Neuronal stem cell (in vitro differentiated cells): Measurements from ENCODE around the gene PBX4.
A peak's percentile ranks its signal among the peaks of the same experiment; 100 is the strongest.

Experiments used
- DNase-seq: peaks from one replicate; pipeline ENCODE4 v3.0.0-alpha.2; 2013; ENCODE audit warnings: low spot score
- H2AFZ ChIP-seq: one replicate; pipeline ENCODE4 v1.6.1; 2013; ENCODE audit warnings: mild to moderate bottlenecking, low read length, inconsistent platforms
- H2AK5ac ChIP-seq: 2 replicates; pipeline ENCODE4 v1.6.1; 2013; ENCODE audit warnings: low read depth, mild to moderate bottlenecking, inconsistent platforms, low read length, moderate library complexity, mixed read lengths
- H2BK120ac ChIP-seq: 2 replicates; pipeline ENCODE4 v1.6.1; 2013; ENCODE audit warnings: low read depth, mild to moderate bottlenecking, inconsistent platforms, low read length, moderate library complexity, mixed read lengths
- H2BK12ac ChIP-seq: one replicate; pipeline ENCODE4 v1.6.1; 2013; ENCODE audit warnings: low read length, inconsistent platforms
- H2BK15ac ChIP-seq: 2 replicates; pipeline ENCODE4 v1.6.1; 2013; ENCODE audit warnings: mild to moderate bottlenecking, low read length, inconsistent platforms, mixed read lengths
- H2BK5ac ChIP-seq: one replicate; pipeline ENCODE4 v1.6.1; 2013; ENCODE audit warnings: inconsistent platforms, mild to moderate bottlenecking, low read length, moderate library complexity
- H3K14ac ChIP-seq: one replicate; pipeline ENCODE4 v1.6.1; 2013; ENCODE audit warnings: low read length, inconsistent platforms
- H3K18ac ChIP-seq: 2 replicates; pipeline ENCODE4 v1.6.1; 2013; ENCODE audit warnings: low read length, inconsistent platforms
- H3K23ac ChIP-seq: 2 replicates; pipeline ENCODE4 v1.6.1; 2013; ENCODE audit warnings: low read depth, mild to moderate bottlenecking, mixed read lengths, low read length, inconsistent platforms; ENCODE audit not compliant: poor library complexity
- H3K27ac ChIP-seq: replicated peaks from 3 replicates; pipeline ENCODE4 v1.5.1; 2013; ENCODE audit warnings: low read length, inconsistent platforms
- H3K27me3 ChIP-seq, 3 experiments: 2 replicates each; pipeline ENCODE4 v1.6.1; 2013; ENCODE audit warnings: low read length in 3 of 3, mild to moderate bottlenecking in 2 of 3, inconsistent platforms in 1 of 3, low read depth in 1 of 3, mixed read lengths in 1 of 3, moderate library complexity in 1 of 3; ENCODE audit not compliant: control insufficient read depth in 3 of 3, insufficient read depth in 3 of 3
- H3K36me3 ChIP-seq, 2 donors: replicated peaks in 1 of 2; 2 replicates each; pipeline ENCODE4 v1.6.1; 2013; ENCODE audit warnings: low read length in 2 of 2; ENCODE audit not compliant: control insufficient read depth in 2 of 2, insufficient read depth in 2 of 2
- H3K4ac ChIP-seq: 2 replicates; pipeline ENCODE4 v1.6.1; 2013; ENCODE audit warnings: inconsistent platforms, mild to moderate bottlenecking, low read length, moderate library complexity
- H3K4me1 ChIP-seq, 2 donors: 1 replicate in 1 of 2; 2 replicates in 1 of 2; pipeline ENCODE4 v1.6.1; 2013; ENCODE audit warnings: low read length in 2 of 2, low read depth in 1 of 2; ENCODE audit not compliant: control insufficient read depth in 2 of 2, insufficient read depth in 1 of 2
- H3K4me2 ChIP-seq: one replicate; pipeline ENCODE4 v1.6.1; 2013; ENCODE audit warnings: mild to moderate bottlenecking, low read length, inconsistent platforms; ENCODE audit not compliant: insufficient read depth, poor library complexity, severe bottlenecking
- H3K4me3 ChIP-seq, 2 donors: 2 replicates each; pipeline ENCODE4 v1.5.1; 2013; ENCODE audit warnings: low read length in 2 of 2, mild to moderate bottlenecking in 2 of 2, inconsistent platforms in 1 of 2, moderate library complexity in 1 of 2
- H3K79me1 ChIP-seq: one replicate; pipeline ENCODE4 v1.6.1; 2013; ENCODE audit warnings: low read depth, mild to moderate bottlenecking, inconsistent platforms, low read length, moderate library complexity
- H3K9ac ChIP-seq: one replicate; pipeline ENCODE4 v1.6.1; 2013; ENCODE audit warnings: mild to moderate bottlenecking, low read depth, low read length, inconsistent platforms; ENCODE audit not compliant: poor library complexity
- H3K9me3 ChIP-seq, 2 donors: replicated peaks in 1 of 2; 2 replicates each; pipeline versions ENCODE3 to v1.6.1; 2013; ENCODE audit warnings: low read length in 2 of 2, mild to moderate bottlenecking in 2 of 2, inconsistent platforms in 1 of 2, low read depth in 1 of 2, mixed read lengths in 1 of 2, moderate library complexity in 1 of 2; ENCODE audit not compliant: control insufficient read depth in 2 of 2, insufficient read depth in 1 of 2
- H4K8ac ChIP-seq: one replicate; pipeline ENCODE4 v1.6.1; 2013; ENCODE audit warnings: low read depth, mild to moderate bottlenecking, inconsistent platforms, low read length, moderate library complexity
- H4K91ac ChIP-seq: one replicate; pipeline ENCODE4 v1.6.1; 2013; ENCODE audit warnings: low read length, low read depth, mild to moderate bottlenecking, inconsistent platforms; ENCODE audit not compliant: poor library complexity
- WGBS, 2 donors: extraction: QIAGEN DNeasy Blood & Tissue Kit; methylation state at CpG; one replicate each; pipeline ENCODE4 v1.1.7; 2013; ENCODE audit warnings: missing lambda C conversion rate in 2 of 2, mixed read lengths in 1 of 2; ENCODE audit not compliant: insufficient read length in 2 of 2, insufficient replicate concordance in 1 of 2; ENCODE audit errors: extremely low coverage in 2 of 2; 5-methylcytosine and 5-hydroxymethylcytosine counted together

The PBX4 gene

DNA sequence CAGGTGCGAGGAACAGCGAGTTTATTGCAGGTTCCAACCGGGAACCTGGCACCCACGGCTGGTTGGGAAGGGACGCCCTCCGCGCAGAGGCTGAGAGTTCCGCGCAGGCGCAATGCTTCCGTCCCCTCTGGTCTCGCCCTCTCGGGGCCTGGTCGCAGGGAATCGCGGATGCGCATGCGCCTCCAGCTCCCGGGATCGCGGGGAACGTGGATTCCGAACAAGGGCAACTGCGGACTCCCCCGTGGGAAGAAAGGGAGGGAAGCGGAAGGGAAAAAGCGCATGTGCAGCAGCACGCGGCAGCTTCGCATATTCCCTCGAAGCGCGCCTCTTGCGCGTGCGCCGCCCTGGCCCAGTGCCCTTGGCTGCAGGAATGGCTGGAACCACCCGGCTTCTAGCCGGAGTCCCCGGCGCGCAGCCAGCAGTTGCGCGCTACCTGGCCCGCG lies 104.3 kb downstream of the PBX4 start:
- Histone ChIP-seq H3K4me1 (peaks cover 3 to 4% of the 10 kb centered on the region in 2 donors), H3K9me3 (peaks cover 5% of the 10 kb centered on the region in 2 donors), H2BK5ac (no peak overlapping the region), H3K9ac (no peak overlapping the region), H3K79me1 (peaks cover 8% of the 10 kb centered on the region), H3K4me2 (no peak overlapping the region), H2BK120ac (no peak overlapping the region), H3K36me3 (peaks cover 3 to 17% of the 10 kb centered on the region in 2 donors), H2AFZ (no peak overlapping the region), H3K14ac (no peak overlapping the region), H3K23ac (no peak overlapping the region), H2AK5ac (no peak overlapping the region), H2BK15ac (no peak overlapping the region), H3K4ac (no peak overlapping the region), H3K4me3 (no peak overlapping the region), H4K8ac (no peak overlapping the region), H3K27me3 (no peaks in the 10 kb centered on the region), H4K91ac (no peak overlapping the region), H2BK12ac (no peak overlapping the region), H3K27ac (no peak overlapping the region), H3K18ac (no peak overlapping the region)
- no CpG with 5 or more reads among the region's 46 CpGs for WGBS, 2 donors
- DNase-seq: no peak

DNA sequence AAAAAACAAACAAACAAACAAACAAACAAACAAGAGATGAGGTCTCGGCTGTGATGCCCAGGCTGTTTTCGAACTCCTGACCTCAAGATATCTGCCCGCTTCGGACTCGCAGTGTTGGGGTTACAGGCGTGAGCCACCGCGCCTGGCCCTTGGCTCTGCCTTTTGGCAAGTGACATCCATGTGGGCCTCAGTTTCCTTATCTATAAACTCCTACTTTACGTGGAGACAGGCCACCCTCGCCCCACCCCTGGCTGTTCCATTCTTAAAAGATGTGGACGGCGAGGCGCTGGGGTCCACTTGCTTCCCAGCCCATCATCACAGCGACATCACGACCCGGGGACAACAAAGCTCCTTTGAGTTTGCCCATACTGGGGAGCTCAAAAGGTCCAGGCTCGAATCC lies 104.8 kb downstream of the PBX4 start:
- Histone ChIP-seq H3K18ac (no peak overlapping the region), H2BK120ac (no peak overlapping the region), H2BK5ac (no peak overlapping the region), H2BK12ac (no peak overlapping the region), H3K27ac (no peak overlapping the region), H3K14ac (no peak overlapping the region), H4K8ac (no peak overlapping the region), H4K91ac (no peak overlapping the region), H3K4me1 (peaks cover 3 to 4% of the 10 kb centered on the region in 2 donors), H3K4me3 (no peak overlapping the region), H3K36me3 (peaks cover 0 to 16% of the 10 kb centered on the region in 2 donors), H3K27me3 (no peaks in the 10 kb centered on the region), H2AFZ (no peak overlapping the region), H3K4ac (no peak overlapping the region), H2BK15ac (no peak overlapping the region), H2AK5ac (no peak overlapping the region), H3K4me2 (no peak overlapping the region), H3K79me1 (peaks cover 5% of the 10 kb centered on the region), H3K23ac (no peak overlapping the region), H3K9me3 (peaks cover 5% of the 10 kb centered on the region in 2 donors), H3K9ac (peak overlapping the region; percentile 12)
- WGBS, 2 donors: no CpG with 5 or more reads among the region's 17 CpGs
- no peak for DNase-seq
